ENCODE data around the gene NUP210L.
"Not testable (repeated sequence)": the region's sequence is repeated elsewhere in the genome, so short reads cannot be mapped to it uniquely, and the experiment has no call there.

The NUP210L gene

DNA sequence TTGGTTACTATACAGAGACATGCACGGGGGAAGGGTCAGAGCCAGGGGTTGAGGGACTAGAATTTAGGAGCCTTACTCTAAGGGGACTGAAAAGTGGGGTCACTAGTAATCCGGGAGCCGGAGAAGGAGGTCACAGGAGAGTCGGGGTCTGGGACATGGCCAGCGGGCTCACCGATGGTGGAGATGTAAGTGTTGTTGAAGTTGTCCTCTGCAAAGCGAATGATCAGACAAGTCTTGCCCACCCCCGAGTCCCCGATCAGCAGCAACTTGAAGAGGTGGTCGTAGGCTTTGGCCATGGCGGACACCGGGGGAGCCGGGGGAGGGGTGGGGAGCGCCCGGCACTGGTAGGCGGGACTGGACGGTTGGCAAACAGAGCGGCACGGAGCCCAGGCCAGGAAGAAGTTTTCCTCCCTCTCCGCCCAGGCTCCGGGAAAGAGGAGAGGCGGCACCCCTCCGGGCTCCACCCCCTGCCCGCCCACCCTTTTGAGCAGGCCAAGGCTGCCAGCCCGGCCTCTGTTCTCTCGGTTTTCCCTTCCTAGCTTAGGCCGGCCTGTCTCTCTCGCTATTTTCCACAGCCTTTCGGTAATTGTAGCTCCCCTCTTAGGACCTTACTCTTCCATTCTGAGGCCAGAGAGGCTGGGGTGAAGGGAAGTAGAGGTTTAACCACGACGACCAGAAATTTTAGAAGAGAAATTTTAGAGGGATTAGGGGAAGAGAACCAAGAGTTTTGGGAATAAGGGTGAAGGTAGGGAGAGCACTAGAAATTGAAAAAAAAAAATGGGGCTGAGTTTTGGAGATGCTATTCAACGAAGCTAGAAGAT lies 168.7 kb downstream of the NUP210L start, which contains the start of gene RAB13:
RAB13 (minus strand) TSS at position 399 of the 821 bp plus-strand sequence; CDS start at position 296, 103 bp downstream.
- Mint-ChIP-seq H3K27me3 (peaks cover 22% of the 10 kb centered on the region), H3K27ac (peak within 1 kb of the TSS; percentile 89), H3K36me3 (peaks cover 7% of the 10 kb centered on the region), H3K9me3 (no peaks in the 10 kb centered on the region), H3K4me1 (peaks cover 31% of the 10 kb centered on the region), H3K4me3 (peak within 1 kb of the TSS; percentile 39)
- CTCF ChIA-PET, result interaction anchor here (0.7 to 4.7 kb wide), 34 partner anchors 8 to 476 kb away, joined by 3 to 54 read pairs (median 6); partner anchors contain the start of genes CREB3L4, CRTC2, DENND4B and GATAD2B
- no peak for DNase-seq

DNA sequence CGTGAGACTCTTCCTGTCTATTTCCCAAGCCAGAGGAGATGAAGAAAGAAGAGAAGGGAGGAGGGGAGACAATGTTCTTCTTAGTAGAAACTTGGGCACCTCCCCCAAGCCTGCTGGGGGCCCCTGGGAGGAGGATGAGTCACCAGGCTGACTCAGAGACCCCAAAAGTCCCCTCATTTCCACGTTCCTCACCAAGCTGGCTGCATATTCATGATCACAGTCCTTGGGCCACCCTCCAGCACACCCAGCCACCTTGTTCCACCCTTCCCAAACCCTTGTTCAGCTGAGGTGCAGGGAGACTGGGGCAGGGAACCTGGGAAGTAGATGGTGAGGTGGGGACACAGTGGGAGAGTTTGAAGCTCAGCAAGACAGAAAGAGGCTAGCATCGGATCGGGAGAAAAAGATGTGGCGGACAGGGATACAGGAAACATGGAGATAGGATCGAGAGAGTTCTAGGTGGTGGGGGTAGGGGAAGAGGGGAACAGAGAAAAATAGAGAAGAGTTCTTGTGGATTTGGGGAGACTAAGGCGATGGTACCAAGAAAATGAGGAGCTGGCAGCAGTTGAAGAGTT lies 169.4 kb downstream of the NUP210L start:
- Mint-ChIP-seq H3K27ac (peak overlapping the region; percentile 50), H3K27me3 (peaks cover 22% of the 10 kb centered on the region), H3K9me3 (no peaks in the 10 kb centered on the region), H3K36me3 (no peaks in the 10 kb centered on the region), H3K4me3 (no peak overlapping the region), H3K4me1 (peaks cover 29% of the 10 kb centered on the region)
- DNase-seq, result no peak
- CTCF ChIA-PET, result interaction anchor here (0.8 to 4.7 kb wide), 19 partner anchors 8 to 323 kb away, joined by 3 to 54 read pairs (median 6); partner anchors contain the start of genes CREB3L4, CRTC2, DENND4B and JTB

DNA sequence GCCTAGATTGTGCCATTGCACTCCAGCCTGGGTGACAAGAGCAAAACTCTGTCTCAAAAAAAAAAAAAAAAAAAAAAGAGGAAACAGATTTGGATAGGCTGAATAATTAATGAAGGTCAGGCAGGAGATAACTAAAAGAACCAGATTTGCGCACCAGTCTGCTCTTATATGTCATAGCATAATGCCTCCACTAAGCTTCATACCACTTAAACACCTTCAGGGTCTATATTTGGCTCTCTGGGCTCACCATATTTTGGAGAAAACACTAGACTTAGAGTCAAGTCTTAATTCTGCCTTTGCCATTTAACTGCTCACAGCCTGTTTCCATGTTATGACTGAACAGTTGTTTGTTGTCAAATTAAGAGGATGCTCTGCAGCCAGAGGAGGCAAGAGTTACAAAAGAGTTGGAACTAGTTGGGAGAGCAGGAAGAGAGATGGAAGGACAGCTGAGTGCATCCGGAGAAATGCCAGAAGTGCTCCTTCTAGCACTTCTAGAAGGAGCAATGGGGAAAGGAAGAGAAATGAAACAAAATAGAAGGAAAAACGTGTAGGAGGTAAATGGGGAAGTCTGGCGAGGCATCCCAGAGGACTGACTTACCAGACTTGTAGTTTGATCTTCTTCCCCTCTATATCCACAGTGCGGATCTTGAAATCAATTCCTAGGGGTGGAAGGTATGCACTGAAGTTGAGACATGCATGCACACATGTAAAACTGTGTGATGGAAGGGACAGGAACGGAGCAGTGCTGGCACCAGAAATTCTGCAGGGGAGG lies 170.6 kb downstream of the NUP210L start:
- Mint-ChIP-seq H3K4me3 (no peak overlapping the region), H3K9me3 (no peaks in the 10 kb centered on the region), H3K36me3 (no peaks in the 10 kb centered on the region), H3K27me3 (peaks cover 22% of the 10 kb centered on the region), H3K4me1 (peaks cover 23% of the 10 kb centered on the region), H3K27ac (no peak overlapping the region)
- CTCF ChIA-PET, result interaction anchor here (0.8 to 4.7 kb wide), 6 partner anchors 17 to 194 kb away, joined by 3 to 54 read pairs (median 7); partner anchors contain the start of genes CREB3L4 and SLC39A1
- DNase-seq, result no peak

DNA sequence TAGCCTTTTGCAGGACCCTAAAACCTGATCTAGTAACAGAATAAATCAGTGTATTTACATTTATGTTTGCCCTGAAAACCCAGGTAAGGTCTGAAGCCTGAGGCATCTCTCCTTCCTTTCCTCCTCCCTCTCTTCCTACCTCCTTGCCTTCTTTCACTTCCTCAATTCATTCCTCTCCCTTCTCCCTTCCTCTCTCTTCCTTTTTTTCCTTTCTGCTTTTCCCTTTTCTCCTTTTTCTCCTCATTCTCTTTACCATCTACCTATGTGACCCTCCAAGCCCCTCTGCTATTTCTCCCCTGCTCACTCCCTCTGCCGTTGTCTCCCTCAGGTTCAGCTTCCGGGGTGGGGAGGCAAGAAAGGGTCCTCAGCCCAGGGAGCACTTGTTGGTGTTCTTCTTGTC lies 173.1 kb downstream of the NUP210L start:
- H3K9me3 Mint-ChIP-seq, H3K36me3 Mint-ChIP-seq, CTCF ChIA-PET, H3K27ac Mint-ChIP-seq, H3K4me3 Mint-ChIP-seq, DNase-seq: not testable (repeated sequence)
- Mint-ChIP-seq H3K27me3 (peaks cover 22% of the 10 kb centered on the region), H3K4me1 (peaks cover 30% of the 10 kb centered on the region)

DNA sequence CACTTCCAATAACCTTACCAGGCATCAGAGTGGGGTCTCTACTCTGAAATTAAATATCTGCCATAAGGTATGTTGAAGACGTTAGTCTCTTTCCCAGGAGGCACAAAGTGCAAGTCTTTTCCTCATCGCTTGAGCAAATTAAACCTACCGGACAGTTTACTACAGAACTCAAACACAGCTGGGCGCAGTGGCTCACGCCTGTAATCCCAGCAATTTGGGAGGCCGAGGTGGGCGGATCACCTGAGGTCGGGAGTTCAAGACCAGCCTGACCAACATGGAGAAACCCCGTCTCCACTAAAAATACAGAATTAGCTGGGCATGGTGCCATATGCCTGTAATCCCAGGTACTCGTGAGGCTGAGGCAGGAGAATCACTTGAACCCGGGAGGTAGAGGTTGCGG lies 175.8 kb downstream of the NUP210L start:
- Mint-ChIP-seq H3K36me3 (peaks cover 26% of the 10 kb centered on the region), H3K27ac (peak overlapping the region; percentile 69), H3K4me3 (peak overlapping the region; percentile 89), H3K4me1 (peaks cover 37% of the 10 kb centered on the region)
- DNase-seq, H3K27me3 Mint-ChIP-seq, H3K9me3 Mint-ChIP-seq: not testable (repeated sequence)
- CTCF ChIA-PET, result interaction anchor here (1.5 to 1.9 kb wide), 2 partner anchors 13 to 32 kb away, joined by 3 to 7 read pairs; partner anchors contain the start of gene DENND4B

DNA sequence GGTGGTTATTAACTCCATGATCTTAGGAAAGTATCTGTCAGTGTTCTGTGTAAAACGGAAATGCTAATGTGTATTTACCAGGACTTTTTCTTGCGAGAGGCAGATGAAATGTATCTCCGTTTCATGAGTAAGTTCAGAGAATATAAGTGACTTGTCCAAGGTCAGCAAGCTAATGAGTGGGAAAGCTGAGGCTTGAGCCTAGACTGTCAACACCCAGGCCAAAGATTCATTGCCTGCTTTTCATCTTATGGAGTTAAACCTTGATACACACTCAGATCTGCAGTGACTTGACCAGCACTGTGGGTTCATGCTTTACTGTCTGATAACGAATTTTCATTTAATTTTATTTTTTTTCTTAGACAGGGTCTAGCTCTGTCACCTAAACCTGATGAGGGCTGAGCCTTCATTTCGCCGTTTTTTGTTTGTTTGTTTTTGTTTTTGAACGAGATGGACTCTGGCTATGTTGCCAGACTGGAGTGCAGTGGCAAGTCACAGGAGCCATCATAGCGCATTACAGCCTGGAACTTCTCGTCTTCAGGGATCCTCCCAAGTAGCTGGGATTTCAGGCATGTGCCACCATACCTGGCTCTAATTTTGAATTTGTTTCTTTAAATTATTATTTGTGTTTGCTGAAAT lies 176.5 kb downstream of the NUP210L start:
- Mint-ChIP-seq H3K4me1 (peaks cover 42% of the 10 kb centered on the region), H3K4me3 (peak overlapping the region; percentile 89), H3K36me3 (peaks cover 30% of the 10 kb centered on the region), H3K27ac (peak overlapping the region; percentile 84), H3K27me3 (peaks cover 4% of the 10 kb centered on the region), H3K9me3 (no peaks in the 10 kb centered on the region)
- CTCF ChIA-PET, result interaction anchor here (0.7 to 2.2 kb wide), 7 partner anchors 8 to 181 kb away, joined by 3 to 22 read pairs (median 7); partner anchors contain the start of genes CREB3L4, DENND4B and RAB13
- no peak for DNase-seq

DNA sequence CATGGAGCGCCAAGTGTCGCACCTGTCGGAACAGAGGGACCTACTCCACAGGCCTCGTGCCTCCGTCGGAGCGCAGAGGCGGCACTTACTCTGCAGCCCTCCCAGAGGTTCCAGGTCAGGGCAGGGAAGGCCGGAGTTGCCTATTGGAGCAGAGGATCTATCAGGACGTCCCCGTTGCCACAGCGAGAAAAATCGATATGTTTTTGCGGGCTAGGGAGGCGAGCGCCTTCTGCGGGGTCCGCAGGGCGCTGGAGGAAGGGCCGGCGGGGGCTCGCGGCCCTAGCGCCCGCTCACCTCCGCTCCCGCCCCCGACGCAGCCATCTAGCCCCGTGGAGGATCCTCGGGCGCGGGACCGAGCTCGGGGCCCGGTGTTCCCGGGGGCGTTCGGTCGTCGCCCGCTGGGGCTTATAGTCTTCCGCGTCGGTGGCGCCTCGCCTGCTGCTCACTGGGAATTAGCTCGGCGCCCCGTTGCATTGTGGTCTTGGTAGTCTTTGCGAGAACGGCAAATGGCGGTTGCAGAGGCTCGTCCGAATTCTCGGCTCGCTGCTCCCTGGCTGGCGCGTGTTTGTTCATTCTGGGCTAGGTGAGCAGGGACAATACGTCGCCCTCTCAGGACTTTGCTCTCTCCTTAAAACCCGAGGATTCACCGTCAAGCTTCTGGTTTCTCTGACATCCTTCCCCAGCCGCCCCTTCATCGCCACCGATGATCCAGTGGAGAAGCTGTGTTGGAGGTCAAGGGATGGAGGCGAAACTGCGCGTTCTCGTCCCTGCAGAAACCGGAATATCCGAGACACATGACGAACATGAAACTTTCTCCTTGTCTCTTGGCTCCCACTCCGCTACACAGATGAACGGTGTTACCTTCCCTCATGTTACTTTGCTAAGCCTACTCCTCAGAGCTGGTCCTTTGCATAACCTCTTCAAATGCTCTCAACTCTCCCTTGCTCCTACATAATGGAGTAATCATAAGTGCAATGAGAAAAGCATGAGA lies 177.3 kb downstream of the NUP210L start, which contains the start of gene JTB:
JTB (minus strand) TSS at position 425 of the 991 bp plus-strand sequence; CDS start at position 3, 422 bp downstream.
- Mint-ChIP-seq H3K4me1 (peaks cover 49% of the 10 kb centered on the region), H3K9me3 (no peaks in the 10 kb centered on the region), H3K27me3 (peaks cover 4% of the 10 kb centered on the region), H3K36me3 (peaks cover 37% of the 10 kb centered on the region), H3K27ac (peak within 1 kb of the TSS; percentile 92), H3K4me3 (peak within 1 kb of the TSS; percentile 89)
- CTCF ChIA-PET, result interaction anchor here (0.6 to 2.2 kb wide), 9 partner anchors 9 to 357 kb away, joined by 3 to 22 read pairs (median 6); partner anchors contain the start of genes CREB3L4, DENND4B and RAB13
- DNase-seq, result peak; percentile 94

DNA sequence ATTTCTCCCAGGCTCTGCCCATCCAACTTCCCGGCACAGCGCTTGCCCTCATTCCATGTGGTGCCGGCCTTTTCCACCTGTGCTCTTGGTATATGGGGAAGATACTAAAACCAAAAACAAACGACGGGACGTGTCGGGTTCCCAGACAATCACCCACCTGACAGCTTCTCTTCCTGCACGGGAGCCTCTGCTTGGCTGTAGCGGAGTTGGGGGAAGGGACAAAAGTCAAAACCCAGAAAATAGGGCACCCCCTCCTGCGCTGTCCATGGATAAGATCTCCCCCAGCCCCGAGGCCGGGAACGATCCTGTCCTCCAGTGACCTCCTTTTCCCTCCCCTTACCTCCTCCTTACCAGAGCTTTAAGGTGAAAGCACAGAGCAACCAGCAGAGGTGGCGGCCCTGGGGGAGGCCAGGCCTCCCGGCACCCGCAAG lies 178.0 kb downstream of the NUP210L start:
- no peak for DNase-seq
- H3K4me1 Mint-ChIP-seq, result peaks cover 56% of the 10 kb centered on the region
- peaks cover 2% of the 10 kb centered on the region for H3K27me3 Mint-ChIP-seq
- no peaks in the 10 kb centered on the region for H3K9me3 Mint-ChIP-seq
- peak overlapping the region; percentile 92 for H3K27ac Mint-ChIP-seq
- H3K4me3 Mint-ChIP-seq, result peak overlapping the region; percentile 89
- CTCF ChIA-PET, result interaction anchor here (1.1 to 3.1 kb wide), 7 partner anchors 9 to 180 kb away, joined by 3 to 22 read pairs (median 8); partner anchors contain the start of genes CREB3L4 and RAB13
- peaks cover 42% of the 10 kb centered on the region for H3K36me3 Mint-ChIP-seq

DNA sequence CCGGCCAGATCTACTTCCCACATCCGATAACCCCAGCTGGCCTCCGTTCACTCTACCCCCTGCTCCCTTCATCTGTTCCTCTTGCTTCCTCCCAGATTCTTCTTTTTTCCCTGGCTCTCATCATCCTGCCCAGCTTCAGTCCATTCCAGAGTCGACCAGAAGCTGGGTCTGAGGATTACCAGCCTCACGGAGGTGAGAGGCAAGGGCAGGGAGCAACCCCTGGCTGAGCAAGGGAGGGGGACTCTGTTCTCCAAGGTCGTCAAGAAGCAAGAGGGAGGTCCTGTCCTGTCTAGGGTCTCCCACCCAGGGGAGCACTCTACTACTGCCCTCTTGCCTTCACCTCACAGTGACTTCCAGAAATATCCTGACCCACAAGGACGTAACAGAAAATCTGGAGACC lies 181.3 kb downstream of the NUP210L start:
- Mint-ChIP-seq H3K36me3 (peaks cover 42% of the 10 kb centered on the region), H3K27me3 (no peaks in the 10 kb centered on the region), H3K4me1 (peaks cover 64% of the 10 kb centered on the region), H3K27ac (no peak overlapping the region), H3K9me3 (no peaks in the 10 kb centered on the region), H3K4me3 (no peak overlapping the region)
- CTCF ChIA-PET, result interaction anchor here (1.3 to 3.1 kb wide), 2 partner anchors 13 kb away, joined by 3 to 18 read pairs; partner anchors contain the start of gene RAB13
- no peak for DNase-seq

DNA sequence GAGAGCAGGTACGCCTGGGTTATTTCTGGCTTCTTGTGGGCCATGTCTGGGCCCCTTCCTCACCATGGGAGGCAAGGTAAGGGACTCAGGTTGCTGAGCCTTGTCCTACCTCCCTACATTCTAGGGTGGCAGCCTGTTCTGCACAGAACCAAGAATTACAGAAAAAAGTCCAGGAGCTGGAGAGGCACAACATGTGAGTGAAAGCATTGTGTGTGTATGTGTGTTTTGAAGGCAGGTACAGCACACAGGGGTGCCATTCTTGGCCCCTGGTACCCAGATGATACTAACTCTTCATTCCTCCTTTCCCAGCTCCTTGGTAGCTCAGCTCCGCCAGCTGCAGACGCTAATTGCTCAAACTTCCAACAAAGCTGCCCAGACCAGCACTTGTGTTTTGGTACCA lies 181.8 kb downstream of the NUP210L start:
- Mint-ChIP-seq H3K9me3 (no peaks in the 10 kb centered on the region), H3K4me3 (no peak overlapping the region), H3K27me3 (no peaks in the 10 kb centered on the region), H3K36me3 (peaks cover 42% of the 10 kb centered on the region), H3K4me1 (peaks cover 64% of the 10 kb centered on the region), H3K27ac (no peak overlapping the region)
- DNase-seq, result no peak
- CTCF ChIA-PET, result interaction anchor here (1.2 to 1.3 kb wide), 2 partner anchors 11 to 14 kb away, joined by 3 read pairs; partner anchors contain the start of gene RAB13

DNA sequence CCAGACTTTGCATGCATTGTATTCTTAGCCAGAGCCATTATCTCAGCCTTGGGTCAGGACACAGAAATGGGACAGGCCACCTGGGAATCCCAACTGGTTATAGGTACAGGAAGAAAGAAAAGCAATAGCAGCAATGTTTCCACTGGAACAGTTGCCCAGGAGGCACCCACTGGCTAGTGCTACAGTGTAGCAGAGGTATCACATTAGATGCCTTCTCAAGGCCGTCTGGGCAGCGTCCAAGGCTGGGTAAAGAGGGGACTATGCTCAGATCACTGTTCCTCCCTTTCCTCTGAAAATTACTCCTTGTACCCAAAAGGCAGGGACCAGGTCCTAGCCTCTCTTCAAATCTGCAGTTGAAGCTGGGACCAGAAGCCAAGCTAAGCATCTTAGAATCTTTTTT lies 184.5 kb downstream of the NUP210L start:
- Mint-ChIP-seq H3K4me1 (peaks cover 68% of the 10 kb centered on the region), H3K9me3 (no peaks in the 10 kb centered on the region), H3K27ac (no peak overlapping the region), H3K4me3 (no peak overlapping the region), H3K27me3 (no peaks in the 10 kb centered on the region), H3K36me3 (peaks cover 34% of the 10 kb centered on the region)
- DNase-seq, result no peak
- CTCF ChIA-PET, result no interaction called here

DNA sequence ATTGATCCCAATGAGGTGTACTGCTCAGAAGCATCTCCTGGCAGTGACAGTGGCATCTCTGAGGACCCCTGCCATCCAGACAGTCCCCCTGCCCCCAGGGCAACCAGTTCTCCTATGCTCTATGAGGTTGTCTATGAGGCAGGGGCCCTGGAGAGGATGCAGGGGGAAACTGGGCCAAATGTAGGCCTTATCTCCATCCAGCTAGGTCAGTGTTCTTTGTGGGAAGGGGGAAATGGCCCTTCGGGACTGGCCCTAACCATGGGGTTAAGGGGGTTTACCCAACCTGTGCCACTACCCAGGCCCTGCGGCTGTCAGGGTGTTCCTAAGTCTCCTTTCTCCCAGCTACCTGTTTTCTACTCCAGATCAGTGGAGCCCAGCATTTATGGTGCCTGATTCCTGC lies 185.9 kb downstream of the NUP210L start:
- Mint-ChIP-seq H3K27ac (peak overlapping the region; percentile 65), H3K4me1 (peaks cover 68% of the 10 kb centered on the region), H3K36me3 (peaks cover 24% of the 10 kb centered on the region), H3K9me3 (no peaks in the 10 kb centered on the region), H3K4me3 (no peak overlapping the region), H3K27me3 (no peaks in the 10 kb centered on the region)
- CTCF ChIA-PET, result interaction anchor here (1.3 to 4.0 kb wide), 2 partner anchors 12 to 16 kb away, joined by 3 to 28 read pairs; partner anchors contain the start of gene RAB13
- DNase-seq, result no peak
